ENCODE results near the gene PUS7L.

The PUS7L gene

GRCh38 chr12:43740511-43741100, 18.0 kb downstream of the PUS7L start:
- Histone ChIP-seq H3K27me3 (ENCODE audit: control insufficient read depth, low read length) (no peaks in the 10 kb centered on the region), H3K79me2 (ENCODE audit: control insufficient read depth, low read length) (no peaks in the 10 kb centered on the region), H3K4me3 (ENCODE audit: low read length) (no peak overlapping the region), H3K36me3 (ENCODE audit: control insufficient read depth, low read length) (peaks cover 71% of the 10 kb centered on the region), H4K20me1 (ENCODE audit: control insufficient read depth, insufficient read depth, low read depth, low read length) (no peaks in the 10 kb centered on the region), H3K9me2 (replicated peaks; ENCODE audit: control insufficient read depth, low read length) (no peaks in the 10 kb centered on the region), H3K27ac (ENCODE audit: low read depth, low read length) (no peak overlapping the region), H3K4me1 (ENCODE audit: control insufficient read depth, low read length) (no peaks in the 10 kb centered on the region), H3K9me3 (ENCODE audit: control insufficient read depth, insufficient read depth, low read length) (no peaks in the 10 kb centered on the region), H3K4me2 (ENCODE audit: low read length) (no peak overlapping the region), H3F3A (ENCODE audit: control insufficient read depth, insufficient read depth) (no peaks in the 10 kb centered on the region)
- no peak for TF ChIP-seq EZH2phosphoT487 (IDR thresholded peaks at IDR 0.05; ENCODE audit: borderline replicate concordance, low read length)
- TF ChIP-seq CTCF (IDR thresholded peaks at IDR 0.05; ENCODE audit: low read depth, low read length, poor library complexity, severe bottlenecking), result no peak

GRCh38 chr12:43737646-43738045, 20.9 kb downstream of the PUS7L start:
- H3K4me1 ChIP-seq (ENCODE audit: control insufficient read depth, low read length), result no peaks in the 10 kb centered on the region
- H3F3A ChIP-seq (ENCODE audit: control insufficient read depth, insufficient read depth), result no peaks in the 10 kb centered on the region
- peaks cover 62% of the 10 kb centered on the region for H3K36me3 ChIP-seq (ENCODE audit: control insufficient read depth, low read length)
- H3K27ac ChIP-seq (ENCODE audit: low read depth, low read length), result no peak overlapping the region
- no peak overlapping the region for H3K4me3 ChIP-seq (ENCODE audit: low read length)
- TF ChIP-seq CTCF (IDR thresholded peaks at IDR 0.05; ENCODE audit: low read depth, low read length, poor library complexity, severe bottlenecking) (no peak), EZH2phosphoT487 (IDR thresholded peaks at IDR 0.05; ENCODE audit: borderline replicate concordance, low read length) (no peak)
- H3K4me2 ChIP-seq (ENCODE audit: low read length), result no peak overlapping the region
- no peaks in the 10 kb centered on the region for H3K79me2 ChIP-seq (ENCODE audit: control insufficient read depth, low read length)
- no peaks in the 10 kb centered on the region for H3K9me2 ChIP-seq (replicated peaks; ENCODE audit: control insufficient read depth, low read length)
- no peaks in the 10 kb centered on the region for H4K20me1 ChIP-seq (ENCODE audit: control insufficient read depth, insufficient read depth, low read depth, low read length)
- H3K9me3 ChIP-seq (ENCODE audit: control insufficient read depth, insufficient read depth, low read length), result no peaks in the 10 kb centered on the region
- no peaks in the 10 kb centered on the region for H3K27me3 ChIP-seq (ENCODE audit: control insufficient read depth, low read length)

- Histone ChIP-seq H3K79me2 (ENCODE audit: control insufficient read depth, low read length) (no peaks in the 10 kb centered on the region), H3F3A (ENCODE audit: control insufficient read depth, insufficient read depth) (no peaks in the 10 kb centered on the region), H3K27me3 (ENCODE audit: control insufficient read depth, low read length) (no peaks in the 10 kb centered on the region), H3K4me1 (ENCODE audit: control insufficient read depth, low read length) (no peaks in the 10 kb centered on the region), H3K9me3 (ENCODE audit: control insufficient read depth, insufficient read depth, low read length) (no peaks in the 10 kb centered on the region), H3K27ac (ENCODE audit: low read depth, low read length) (no peak overlapping the region), H3K4me2 (ENCODE audit: low read length) (no peak overlapping the region), H4K20me1 (ENCODE audit: control insufficient read depth, insufficient read depth, low read depth, low read length) (no peaks in the 10 kb centered on the region), H3K4me3 (ENCODE audit: low read length) (no peak overlapping the region), H3K36me3 (ENCODE audit: control insufficient read depth, low read length) (peaks cover 56% of the 10 kb centered on the region), H3K9me2 (replicated peaks; ENCODE audit: control insufficient read depth, low read length) (no peaks in the 10 kb centered on the region)
- no peak for TF ChIP-seq CTCF (IDR thresholded peaks at IDR 0.05; ENCODE audit: low read depth, low read length, poor library complexity, severe bottlenecking)
- no peak for TF ChIP-seq EZH2phosphoT487 (IDR thresholded peaks at IDR 0.05; ENCODE audit: borderline replicate concordance, low read length)
These were observed 21.6 kb downstream of the PUS7L start for GRCh38 chr12:43736927-43737440.
